HAP-1 (cell line): Measurements from ENCODE around the gene ARMC3.
"Not testable (repeated sequence)": the region's sequence is repeated elsewhere in the genome, so short reads cannot be mapped to it uniquely, and the experiment has no call there.

Experiments used
- DNase-seq, 2 experiments: peaks; one replicate each; pipeline ENCODE4 v3.0.0-alpha.2; 2016 to 2020; ENCODE audit warnings: low spot score in 2 of 2
- H3K27me3 ChIP-seq: fragments of 250-450 bp; sonication (Bioruptor Pico); 2 replicates; pipeline ENCODE4 v1.5.1; 2020; ENCODE audit warnings: low read depth, mild to moderate bottlenecking, moderate library complexity
- H3K36me3 ChIP-seq: fragments of 250-450 bp; sonication (Bioruptor Pico); replicated peaks from 2 replicates; pipeline ENCODE4 v1.5.1; 2020; ENCODE audit warnings: mild to moderate bottlenecking
- H3K4me1 ChIP-seq: fragments of 250-450 bp; sonication (Bioruptor Pico); 2 replicates; pipeline ENCODE4 v1.5.1; 2020; ENCODE audit warnings: mild to moderate bottlenecking
- H3K4me3 ChIP-seq: fragments of 250-450 bp; sonication (Bioruptor Pico); 2 replicates; pipeline ENCODE4 v1.5.1; 2020; ENCODE audit warnings: mild to moderate bottlenecking, moderate library complexity
- H3K9me3 ChIP-seq: fragments of 250-450 bp; sonication (Bioruptor Pico); 2 replicates; pipeline ENCODE4 v1.5.1; 2020; ENCODE audit warnings: mild to moderate bottlenecking, moderate library complexity
- in situ Hi-C: fragments of 300-500 bp; cut with MboI; formaldehyde crosslinking; loops from 3 replicates; pipeline ENCODE4 v1.14.3; 2020; ENCODE audit warnings: low sequenced_read_pairs, inconsistent platforms, mixed read lengths

ARMC3 gene

DNA sequence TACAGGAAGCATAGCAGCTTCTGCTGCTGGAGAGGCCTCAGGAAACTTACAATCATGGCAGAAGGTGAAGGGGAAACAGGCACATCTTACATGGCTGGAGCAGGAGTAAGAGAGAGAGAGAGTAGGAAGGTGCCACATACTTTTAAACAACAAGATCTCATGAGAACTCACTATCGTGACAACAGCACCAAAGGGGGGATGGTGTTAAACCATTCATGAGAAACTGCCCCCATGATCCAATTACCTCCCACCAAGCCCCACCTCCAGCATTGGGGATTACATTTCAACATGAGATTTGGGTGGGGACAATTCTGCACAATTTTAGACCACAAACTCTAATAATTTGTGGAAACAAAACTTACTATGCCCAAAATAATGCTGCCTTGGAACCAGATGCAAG lies 16.8 kb upstream of the ARMC3 start:
- Histone ChIP-seq H3K36me3 (no peaks in the 10 kb centered on the region), H3K9me3 (no peaks in the 10 kb centered on the region), H3K4me1 (peaks cover 20% of the 10 kb centered on the region), H3K4me3 (no peak overlapping the region), H3K27me3 (no peaks in the 10 kb centered on the region)
- no peak for DNase-seq
- in situ Hi-C loops: no loop called here

DNA sequence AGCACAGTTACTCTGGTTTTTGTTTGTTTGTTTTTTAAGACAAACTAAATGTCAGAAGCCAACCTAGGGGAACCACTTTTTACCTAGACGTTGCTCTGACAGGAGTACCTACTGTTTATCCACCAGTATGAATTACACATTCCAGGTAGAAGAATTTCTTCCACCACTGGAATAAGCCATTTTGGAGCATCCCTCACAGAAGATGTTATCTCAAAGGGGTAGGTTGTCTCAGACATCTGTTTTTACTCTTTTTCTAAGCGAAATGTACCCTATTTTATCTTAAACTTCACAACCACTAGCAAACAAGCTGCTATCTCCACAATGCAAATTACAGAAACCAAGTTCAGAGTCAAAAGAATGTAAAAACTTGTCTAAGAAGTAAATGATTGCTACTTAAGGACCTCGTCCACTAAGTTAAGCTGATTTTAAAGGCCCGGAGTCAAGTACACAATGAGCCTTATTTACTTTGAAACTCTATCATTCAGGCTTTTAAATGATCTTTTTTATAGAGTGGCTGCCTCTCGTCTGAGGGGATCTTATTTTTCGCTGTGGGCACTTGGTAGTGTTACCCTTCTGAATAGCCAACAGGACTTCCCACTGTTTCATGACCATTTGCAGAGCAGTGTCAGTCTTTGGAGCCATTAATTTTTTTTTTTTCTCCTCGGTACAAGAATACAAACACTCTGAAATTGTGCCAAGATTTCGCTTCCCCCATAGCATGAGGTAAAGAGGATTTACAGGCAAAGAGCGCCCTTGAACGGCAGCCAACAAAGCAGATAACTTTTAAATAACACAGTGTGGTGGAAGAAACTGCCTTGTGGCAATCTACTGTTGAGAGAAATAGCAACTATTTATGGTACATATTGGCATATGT lies 15.7 kb upstream of the ARMC3 start:
- in situ Hi-C loops: no loop called here
- Histone ChIP-seq H3K4me3 (no peak overlapping the region), H3K27me3 (no peaks in the 10 kb centered on the region), H3K4me1 (peaks cover 20% of the 10 kb centered on the region), H3K9me3 (no peaks in the 10 kb centered on the region), H3K36me3 (no peaks in the 10 kb centered on the region)
- DNase-seq: peak; percentile 85 to 98

DNA sequence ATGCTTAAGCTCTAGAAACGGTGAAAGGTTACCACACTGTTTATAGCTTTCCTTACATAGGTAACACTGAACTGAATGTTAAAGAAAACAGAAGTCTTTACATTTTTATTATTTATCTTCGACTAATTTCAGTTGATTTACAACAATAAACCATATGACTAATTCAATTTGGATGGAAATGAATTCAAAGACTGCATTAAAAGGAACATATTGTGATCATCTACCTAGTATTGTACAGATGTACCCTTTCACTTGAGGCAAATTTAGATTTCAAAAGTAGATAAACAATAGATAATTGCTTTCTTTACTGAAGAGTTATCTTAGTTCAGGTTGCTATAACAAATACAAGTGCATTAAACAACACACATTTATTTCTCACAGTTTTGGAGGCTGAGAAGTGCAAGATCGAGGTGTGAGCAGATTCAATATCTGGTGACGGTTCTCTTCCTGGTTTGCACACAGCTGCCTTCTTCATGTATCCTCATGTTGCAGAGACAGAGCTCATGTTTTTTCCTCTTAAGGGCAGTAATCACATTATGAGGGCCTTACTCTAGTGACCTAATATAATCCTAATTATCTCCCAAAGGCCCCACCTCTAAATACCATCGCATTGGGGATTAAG lies 15.0 kb upstream of the ARMC3 start:
- H3K4me1 ChIP-seq: peaks cover 20% of the 10 kb centered on the region
- no peak overlapping the region for H3K4me3 ChIP-seq
- no peaks in the 10 kb centered on the region for H3K36me3 ChIP-seq
- in situ Hi-C loops: no loop called here
- H3K27me3 ChIP-seq: no peaks in the 10 kb centered on the region
- peak in 1 of 2 experiments; percentile 32 for DNase-seq
- no peaks in the 10 kb centered on the region for H3K9me3 ChIP-seq

GRCh38 chr10:22913474-22914092 lies 14.3 kb upstream of the ARMC3 start:
- Histone ChIP-seq H3K4me1 (peaks cover 20% of the 10 kb centered on the region), H3K36me3 (no peaks in the 10 kb centered on the region), H3K4me3 (no peak overlapping the region), H3K27me3 (no peaks in the 10 kb centered on the region), H3K9me3 (no peaks in the 10 kb centered on the region)
- DNase-seq: no peak
- in situ Hi-C loops: no loop called here

DNA sequence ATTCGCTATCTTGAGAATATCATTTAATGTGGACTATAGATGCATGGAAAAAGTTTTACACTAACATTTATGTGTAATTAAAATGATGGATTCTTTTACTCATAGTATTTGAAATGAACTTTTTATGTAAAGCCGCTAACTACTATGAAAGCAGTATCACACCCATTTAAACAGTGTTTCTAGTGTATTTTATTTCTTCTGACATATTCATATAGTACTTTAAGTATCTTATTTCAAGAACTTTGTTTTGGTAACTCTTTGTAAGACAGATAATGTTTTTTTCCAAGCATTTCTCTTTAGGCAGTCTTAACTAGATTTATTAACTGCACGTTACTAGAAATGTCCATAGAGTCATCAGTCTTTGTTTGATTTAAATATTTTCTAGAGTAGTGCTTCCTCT lies 12.5 kb upstream of the ARMC3 start:
- Histone ChIP-seq H3K4me1 (peaks cover 20% of the 10 kb centered on the region), H3K27me3 (no peaks in the 10 kb centered on the region), H3K36me3 (no peaks in the 10 kb centered on the region), H3K4me3 (no peak overlapping the region), H3K9me3 (no peaks in the 10 kb centered on the region)
- no peak for DNase-seq
- in situ Hi-C loops: no loop called here

GRCh38 chr10:22925088-22925487 lies 2.8 kb upstream of the ARMC3 start:
- H3K27me3 ChIP-seq: no peaks in the 10 kb centered on the region
- no peaks in the 10 kb centered on the region for H3K4me1 ChIP-seq
- no peak overlapping the region for H3K4me3 ChIP-seq
- no peak for DNase-seq
- no peaks in the 10 kb centered on the region for H3K36me3 ChIP-seq
- peaks cover 2% of the 10 kb centered on the region; the same call in 1 of the 2 replicates for H3K9me3 ChIP-seq
- in situ Hi-C loops: no loop called here

DNA sequence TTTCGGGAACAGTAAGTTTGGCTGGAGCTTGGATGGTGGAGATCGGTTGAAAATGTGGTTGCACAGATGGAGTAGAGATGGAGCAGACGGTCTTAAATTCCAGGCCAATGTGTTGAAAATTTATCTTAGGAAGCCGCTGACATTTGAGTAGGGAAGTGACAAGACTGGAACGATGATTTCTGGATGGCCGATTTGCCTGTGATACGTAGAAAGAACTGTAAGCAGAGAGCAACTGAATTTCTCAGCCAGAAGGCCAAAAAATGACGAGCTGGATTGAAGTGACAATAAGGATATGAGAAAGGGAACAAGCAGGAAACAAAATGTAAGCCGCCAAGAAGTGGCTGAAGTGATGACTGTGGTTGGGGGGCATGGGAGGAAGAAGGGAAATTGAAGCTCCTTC lies 687 bp upstream of the ARMC3 start:
- Histone ChIP-seq H3K27me3 (no peaks in the 10 kb centered on the region), H3K4me3 (no peak overlapping the region), H3K36me3 (no peaks in the 10 kb centered on the region), H3K4me1 (no peaks in the 10 kb centered on the region; the same call in 1 of the 2 replicates), H3K9me3 (peaks cover 2% of the 10 kb centered on the region; the same call in 1 of the 2 replicates)
- DNase-seq: no peak
- in situ Hi-C loops: no loop called here

GRCh38 chr10:22929053-22929452 lies 1.2 kb downstream of the ARMC3 start:
- H3K4me1 ChIP-seq, DNase-seq, in situ Hi-C loops, H3K27me3 ChIP-seq, H3K4me3 ChIP-seq, H3K9me3 ChIP-seq, H3K36me3 ChIP-seq: not testable (repeated sequence)

- H3K4me3 ChIP-seq: no peak overlapping the region
- no peak for DNase-seq
- H3K27me3 ChIP-seq: no peaks in the 10 kb centered on the region
- H3K9me3 ChIP-seq: no peaks in the 10 kb centered on the region
- H3K4me1 ChIP-seq: no peaks in the 10 kb centered on the region; the same call in 1 of the 2 replicates
- in situ Hi-C loops: no loop called here
- no peaks in the 10 kb centered on the region for H3K36me3 ChIP-seq
Measured at GRCh38 chr10:22931948-22932347, 4.1 kb downstream of the ARMC3 start.

- Histone ChIP-seq H3K4me1 (no peaks in the 10 kb centered on the region; the same call in 1 of the 2 replicates), H3K27me3 (no peaks in the 10 kb centered on the region), H3K4me3 (no peak overlapping the region), H3K9me3 (no peaks in the 10 kb centered on the region), H3K36me3 (no peaks in the 10 kb centered on the region)
- DNase-seq: no peak
- in situ Hi-C loops: no loop called here
Measured at GRCh38 chr10:22932626-22933370, 4.9 kb downstream of the ARMC3 start.

GRCh38 chr10:22934726-22935125 lies 6.9 kb downstream of the ARMC3 start:
- no peaks in the 10 kb centered on the region; the same call in 1 of the 2 replicates for H3K4me1 ChIP-seq
- H3K36me3 ChIP-seq: no peaks in the 10 kb centered on the region
- DNase-seq: no peak
- in situ Hi-C loops: no loop called here
- H3K9me3 ChIP-seq: no peaks in the 10 kb centered on the region
- no peaks in the 10 kb centered on the region for H3K27me3 ChIP-seq
- no peak overlapping the region for H3K4me3 ChIP-seq

DNA sequence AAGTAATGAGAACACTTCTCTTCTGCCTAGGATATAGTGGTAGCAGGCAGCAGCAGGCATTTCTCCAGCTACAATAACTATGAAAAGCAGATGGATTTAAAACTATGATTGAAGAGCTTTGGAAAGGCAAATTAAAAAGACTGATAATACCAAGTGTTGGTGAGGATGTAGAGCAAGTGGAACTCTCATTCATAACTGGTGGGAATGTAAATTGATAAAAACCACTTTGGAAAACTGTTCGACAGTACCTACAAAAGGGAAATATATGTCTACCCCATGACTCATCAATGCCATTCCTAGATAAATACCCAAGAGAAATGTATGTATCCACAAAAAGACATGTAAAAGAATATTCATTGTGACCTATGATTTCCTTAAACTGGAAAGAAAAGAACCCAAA lies 14.6 kb downstream of the ARMC3 start:
- in situ Hi-C loops: no loop called here
- DNase-seq: no peak
- H3K27me3 ChIP-seq: no peaks in the 10 kb centered on the region
- H3K9me3 ChIP-seq: peaks cover 7% of the 10 kb centered on the region
- H3K4me3 ChIP-seq: no peak overlapping the region
- H3K36me3 ChIP-seq: no peaks in the 10 kb centered on the region
- H3K4me1 ChIP-seq: no peaks in the 10 kb centered on the region

GRCh38 chr10:22945934-22946673 lies 18.3 kb downstream of the ARMC3 start:
- no peaks in the 10 kb centered on the region for H3K36me3 ChIP-seq
- peaks cover 7% of the 10 kb centered on the region for H3K9me3 ChIP-seq
- no peak overlapping the region for H3K4me3 ChIP-seq
- in situ Hi-C loops: no loop called here
- no peaks in the 10 kb centered on the region for H3K27me3 ChIP-seq
- no peaks in the 10 kb centered on the region for H3K4me1 ChIP-seq
- no peak for DNase-seq
